Kidney capillary endothelial cell (primary cell): ENCODE data around the gene DAB1.
"Not testable (repeated sequence)": the region's sequence is repeated elsewhere in the genome, so short reads cannot be mapped to it uniquely, and the experiment has no call there.

Experiments
- DNase-seq: peaks from one replicate; pipeline ENCODE4 v3.0.0-alpha.2; 2018; ENCODE audit warnings: low spot score

The DAB1 gene

DNA sequence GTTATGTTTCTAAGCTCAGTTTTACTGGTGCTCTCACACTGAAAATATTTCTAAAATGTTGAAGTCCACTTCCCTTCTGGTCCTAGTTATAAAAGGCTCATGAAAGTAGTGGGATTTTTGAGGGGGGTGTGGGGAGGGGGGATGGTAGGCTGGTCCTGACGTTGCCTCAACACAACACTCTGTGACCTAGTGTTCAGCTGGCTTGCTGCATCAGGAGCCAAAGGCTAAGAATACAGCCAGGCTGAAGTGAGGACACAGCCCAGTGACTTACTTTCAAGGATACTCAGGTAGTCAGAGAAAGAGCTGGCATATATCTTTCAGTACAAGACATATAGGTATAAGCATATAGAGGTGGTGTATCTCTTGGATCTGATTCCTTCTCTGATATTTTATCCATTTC, 306.1 kb downstream of the DAB1 start:
- no peak for DNase-seq

DNA sequence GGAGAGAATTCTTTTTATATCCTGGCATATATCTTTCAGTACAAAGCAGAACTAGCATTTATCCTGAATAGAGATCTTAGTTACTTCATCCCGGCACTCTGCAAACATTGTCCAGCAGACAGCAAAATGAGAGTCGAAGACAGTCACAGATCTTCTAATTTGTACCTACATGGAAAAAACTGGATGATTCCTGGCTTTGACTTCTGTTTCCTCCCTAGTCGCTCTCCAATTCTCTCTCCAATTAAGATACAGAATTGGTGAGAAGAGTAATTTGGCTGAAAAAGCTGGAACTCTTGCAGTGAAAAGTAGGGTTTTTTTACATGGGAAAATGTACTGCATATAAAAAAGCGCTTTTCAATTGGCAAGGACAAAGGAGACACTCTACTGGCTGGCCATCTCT, 307.0 kb downstream of the DAB1 start:
- no peak for DNase-seq

DNA sequence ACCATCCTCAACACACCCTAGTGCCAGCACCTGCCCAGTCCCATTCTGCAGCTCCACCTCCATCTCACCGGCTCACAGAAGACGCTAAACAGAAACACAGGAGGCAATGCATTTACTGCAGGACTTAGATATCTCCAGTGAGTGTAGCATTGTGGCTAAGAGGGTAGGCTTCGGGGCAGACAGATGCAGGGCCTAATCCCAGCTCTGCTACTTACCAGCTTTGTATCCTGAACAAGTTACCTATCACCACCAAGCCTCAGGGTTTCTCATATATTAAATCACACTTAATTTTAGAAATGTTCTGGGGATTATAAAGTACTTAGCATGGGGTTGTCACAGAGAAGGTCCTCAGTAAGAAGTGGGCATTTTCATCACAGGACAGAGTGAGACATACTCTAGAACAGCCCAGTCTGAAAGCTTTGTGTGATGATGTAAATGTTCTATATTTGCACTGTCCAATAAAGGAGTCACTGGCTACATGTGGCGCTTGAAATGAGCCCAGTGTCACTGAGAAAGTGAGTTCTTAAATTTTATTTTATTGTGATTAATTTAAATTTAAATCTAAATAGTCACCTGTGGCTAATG, 308.7 kb downstream of the DAB1 start:
- DNase-seq: no peak

DNA sequence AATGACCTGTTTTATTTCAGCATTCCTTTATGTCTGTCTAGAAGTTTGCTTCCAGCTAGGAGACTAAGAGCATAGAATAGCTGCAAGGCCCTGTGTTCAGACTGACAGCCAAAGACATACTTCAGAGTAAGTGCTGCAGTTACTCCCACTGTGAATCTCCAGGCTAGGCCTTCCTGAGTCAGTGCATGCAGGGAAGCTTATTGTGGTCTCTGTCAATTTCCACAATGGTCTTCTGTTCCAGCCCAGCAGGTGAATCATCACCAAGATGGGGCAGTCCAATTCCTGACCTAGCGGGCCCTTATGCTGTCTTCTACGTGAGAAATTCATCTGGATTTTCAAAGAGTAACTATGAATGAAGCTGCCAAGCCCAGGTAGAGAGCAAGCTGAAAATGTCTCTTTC, 311.7 kb downstream of the DAB1 start:
- DNase-seq: no peak

DNA sequence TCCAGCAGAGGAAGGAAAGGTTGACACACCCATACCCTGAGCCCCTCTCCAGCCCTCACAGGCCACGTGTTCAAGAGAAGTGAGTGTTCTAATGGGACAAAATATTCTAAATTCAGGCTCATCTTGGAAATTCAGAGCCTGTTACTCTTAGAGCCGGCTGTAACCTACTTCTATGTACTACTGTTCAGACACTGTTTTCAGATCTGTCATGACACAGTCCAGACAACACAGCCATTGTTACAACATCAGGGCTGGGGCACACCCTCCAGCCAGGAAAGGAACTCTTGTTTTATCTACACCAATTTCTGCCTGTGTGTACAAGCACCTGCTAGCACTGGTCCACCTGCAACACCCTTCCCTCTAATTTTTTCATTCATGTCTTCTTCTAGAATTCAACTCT, 312.7 kb downstream of the DAB1 start:
- no peak for DNase-seq

DNA sequence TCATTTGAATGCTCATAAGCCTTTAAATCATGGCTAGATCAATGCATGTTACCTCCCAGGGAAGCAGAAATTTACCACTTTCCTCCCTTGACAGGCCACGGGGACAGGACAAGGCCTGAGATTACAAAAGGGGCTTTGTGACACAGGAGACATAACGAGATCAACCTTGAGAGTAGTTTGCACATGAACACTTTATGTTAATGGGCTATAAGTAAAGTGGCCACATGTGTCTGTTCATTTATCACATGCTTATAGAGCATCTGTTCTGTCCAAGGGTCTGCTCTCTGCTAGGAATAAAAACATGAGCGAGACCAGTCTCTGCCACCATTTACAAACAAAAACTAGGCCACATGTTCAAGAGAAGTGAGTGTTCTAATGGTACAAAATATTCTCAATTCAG, 314.0 kb downstream of the DAB1 start:
- DNase-seq: no peak

DNA sequence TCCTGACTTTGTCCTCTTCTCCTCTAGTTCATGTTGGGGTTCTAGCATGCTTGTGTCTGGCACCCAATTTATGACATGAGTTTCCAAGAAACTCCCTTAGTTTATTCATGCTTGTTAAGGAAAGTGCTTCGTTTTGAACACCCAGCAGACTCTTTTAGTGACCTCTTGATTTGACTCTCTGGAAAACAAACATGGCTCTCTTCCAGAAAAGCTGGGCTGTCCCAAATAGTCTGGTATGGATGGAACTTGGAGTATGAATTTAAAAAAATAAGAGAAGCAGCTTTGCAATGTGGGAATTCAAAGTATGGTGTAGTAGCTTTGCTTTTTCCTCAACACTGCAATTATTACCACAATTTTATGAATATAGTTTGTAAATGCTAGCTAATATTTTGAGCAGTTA, 314.6 kb downstream of the DAB1 start:
- DNase-seq: no peak

DNA sequence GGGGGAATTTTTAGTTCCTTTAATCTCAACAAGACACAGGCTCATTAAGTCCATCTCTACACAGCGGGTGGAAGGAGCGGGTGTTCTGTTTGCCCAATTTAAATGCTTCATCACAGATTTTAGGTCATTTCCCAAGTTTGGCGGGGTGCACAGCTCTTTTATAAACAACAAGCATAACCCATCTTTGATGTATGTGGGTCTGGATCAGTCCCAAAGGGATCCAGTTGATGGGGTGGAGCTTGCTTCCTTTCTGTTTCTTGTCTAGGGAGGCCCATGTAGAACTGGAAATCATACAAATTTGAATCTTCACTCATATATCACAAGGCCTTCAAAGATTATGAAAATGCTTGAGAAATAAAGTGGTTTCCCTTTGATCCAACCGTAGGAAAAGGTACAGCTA, 317.6 kb downstream of the DAB1 start:
- DNase-seq: no peak

DNA sequence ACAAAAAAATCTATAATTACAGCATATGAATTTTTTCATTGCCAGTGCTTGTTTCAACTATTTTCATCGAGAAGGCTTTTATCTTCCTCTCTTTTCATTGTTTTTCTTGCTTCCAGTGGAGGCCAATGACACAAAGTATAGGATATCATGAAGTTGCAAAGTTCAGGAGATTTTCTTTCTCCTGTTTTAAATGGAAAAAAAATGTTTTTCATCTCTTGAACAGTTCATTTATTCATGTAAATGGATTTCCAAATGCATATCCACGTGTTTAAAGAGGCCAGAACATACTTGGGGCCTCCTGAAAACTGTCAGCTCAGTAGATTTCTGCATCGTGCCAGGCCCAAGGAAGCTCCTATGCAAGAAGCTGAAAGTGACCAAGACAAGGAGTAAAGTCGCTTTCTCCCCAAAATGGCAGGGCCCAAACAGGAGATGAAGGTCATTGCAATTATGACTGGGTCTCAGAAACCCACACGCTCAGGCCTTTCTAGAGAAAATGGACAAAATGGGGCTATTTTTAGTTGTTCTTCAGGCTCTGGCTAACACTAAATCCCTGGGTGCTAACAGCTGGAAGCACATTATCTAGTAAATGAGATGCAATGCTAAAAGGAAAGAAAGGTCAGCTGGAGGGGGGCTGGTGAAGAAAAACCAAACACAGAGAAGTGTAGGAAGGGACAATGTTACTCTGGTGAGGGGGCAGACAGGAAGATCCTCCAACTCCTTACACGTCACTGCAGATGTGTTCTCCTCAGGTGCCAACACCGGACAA, 321.1 kb downstream of the DAB1 start:
- no peak for DNase-seq

DNA sequence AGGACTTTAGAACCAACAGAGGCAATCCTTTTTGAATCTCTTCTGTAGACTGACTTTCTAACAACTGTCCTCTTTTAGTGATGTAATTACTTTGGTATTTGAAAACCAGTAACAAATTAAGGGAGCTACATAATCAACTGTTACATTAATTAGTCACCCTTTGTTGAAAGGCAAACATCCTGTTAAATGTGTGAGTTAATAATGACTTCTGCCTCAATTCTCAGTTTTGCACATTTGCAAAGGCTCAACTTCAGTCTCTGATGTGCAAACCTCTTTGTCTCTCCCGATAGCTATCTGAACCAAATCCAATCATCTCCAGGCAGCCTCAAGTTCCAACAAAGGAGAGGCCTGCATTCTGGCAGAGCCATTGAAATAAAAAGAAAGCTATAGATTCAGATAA, 322.7 kb downstream of the DAB1 start:
- peak; percentile 5 for DNase-seq

DNA sequence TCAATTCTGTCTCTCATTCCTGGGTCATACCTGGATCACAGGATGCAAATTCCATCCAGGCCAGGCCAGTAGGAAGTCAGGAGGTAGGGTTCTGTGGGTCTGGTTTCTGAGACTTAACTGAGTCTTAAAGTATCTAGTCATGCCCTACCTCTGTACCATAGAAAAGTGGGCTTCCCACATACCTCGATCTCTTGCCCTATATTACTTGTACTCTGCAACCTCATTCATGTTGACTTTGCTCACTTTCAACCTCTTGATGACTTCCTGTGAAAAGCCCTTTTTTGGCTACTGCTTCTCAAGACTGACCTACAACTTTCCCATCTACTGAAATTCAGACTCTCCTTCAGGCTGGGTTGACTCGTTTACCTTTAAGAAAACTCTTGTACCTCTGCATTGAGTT, 329.1 kb downstream of the DAB1 start:
- DNase-seq: no peak

DNA sequence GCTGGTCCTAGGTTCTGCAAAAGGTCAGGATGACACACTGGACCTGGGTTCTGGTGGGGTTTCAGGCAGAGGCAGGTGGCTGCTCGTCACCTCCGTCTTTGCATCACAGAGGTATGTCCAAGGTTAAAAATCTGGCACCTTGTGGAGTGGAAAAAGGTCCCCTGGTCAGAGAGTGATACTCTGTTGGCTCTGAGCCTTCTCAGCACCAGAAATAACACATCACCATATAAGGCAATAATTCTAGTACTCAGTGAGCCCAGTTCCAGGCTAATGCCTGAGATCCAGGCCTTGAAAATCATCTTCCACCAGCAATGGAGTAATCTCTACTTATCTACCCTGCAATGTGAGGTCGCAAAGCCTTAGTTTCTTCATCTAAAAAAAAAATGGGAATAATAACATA, 330.7 kb downstream of the DAB1 start:
- DNase-seq: no peak

DNA sequence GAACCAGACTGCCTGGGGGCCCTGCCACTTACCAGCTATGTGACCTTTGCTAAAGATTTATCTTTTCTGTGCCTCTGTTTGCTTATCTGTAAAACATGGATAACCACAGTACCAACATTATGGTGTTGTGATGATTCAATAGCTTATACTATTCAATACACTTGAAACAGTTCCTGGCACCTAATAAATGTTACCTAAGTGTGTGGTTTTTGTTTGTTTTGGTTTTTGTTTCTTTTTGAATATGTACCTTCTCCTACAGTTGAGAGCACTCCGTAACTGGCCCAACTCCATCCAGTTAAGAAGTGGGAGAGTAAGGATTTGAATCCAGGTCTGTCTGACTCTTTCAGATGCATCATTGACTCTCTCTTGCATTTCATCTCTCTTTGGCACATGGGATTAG, 332.2 kb downstream of the DAB1 start:
- no peak for DNase-seq

DNA sequence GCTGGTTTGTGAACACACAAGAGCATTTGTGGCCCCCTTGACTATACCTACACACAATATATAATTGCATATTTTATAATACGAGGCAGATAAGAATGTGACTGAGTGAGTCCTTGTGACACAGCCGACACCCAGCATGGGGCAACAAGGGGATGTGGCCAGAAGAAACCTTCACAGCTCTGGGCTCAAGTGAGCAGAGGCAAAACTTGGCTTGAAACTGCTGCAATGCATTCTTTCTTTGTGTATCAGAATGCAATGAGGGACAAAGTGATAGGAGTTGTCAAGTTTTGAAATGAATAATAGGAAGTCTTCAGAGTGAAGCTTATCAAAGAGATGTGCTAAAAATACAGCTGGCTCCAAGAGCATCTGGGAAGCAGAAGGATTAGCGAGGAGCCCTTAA, 334.0 kb downstream of the DAB1 start:
- no peak for DNase-seq

DNA sequence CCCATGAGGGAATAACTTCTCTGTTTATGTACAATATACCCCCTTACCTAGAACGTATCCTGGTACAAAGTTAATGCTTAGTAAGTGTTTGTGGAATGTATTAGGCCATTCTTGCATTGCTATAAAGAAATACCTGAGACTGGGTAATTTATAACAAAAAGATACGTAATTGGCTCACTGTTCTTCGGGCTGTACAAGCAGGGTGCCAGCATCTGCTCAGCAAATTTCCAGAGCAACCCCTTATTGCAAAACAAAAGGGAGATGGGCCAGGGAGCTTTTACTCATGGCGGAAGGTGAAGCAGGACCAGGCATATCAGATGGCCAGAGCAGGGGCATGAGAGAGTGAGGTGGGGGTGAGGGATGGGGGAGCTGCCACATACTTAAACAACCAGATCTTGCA, 334.6 kb downstream of the DAB1 start:
- DNase-seq: no peak

DNA sequence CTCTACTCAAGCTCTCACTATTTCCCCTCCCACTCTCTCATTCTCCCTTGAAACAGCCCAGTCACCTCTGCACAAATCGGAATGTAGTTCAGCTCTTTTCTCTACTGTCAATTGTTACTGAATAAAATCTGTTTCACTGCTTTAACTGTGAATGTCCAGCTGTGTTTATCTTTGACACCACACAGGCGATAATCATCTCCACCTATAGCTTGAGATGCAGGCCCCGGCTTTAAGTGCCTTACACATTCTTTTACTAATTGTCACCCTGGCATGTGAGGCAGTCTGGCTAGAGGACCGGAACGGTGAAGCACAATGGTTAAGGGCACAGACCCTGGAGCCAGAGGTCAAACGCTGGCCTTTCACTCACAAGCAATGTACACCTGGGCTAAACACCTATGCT, 335.2 kb downstream of the DAB1 start:
- no peak for DNase-seq

DNA sequence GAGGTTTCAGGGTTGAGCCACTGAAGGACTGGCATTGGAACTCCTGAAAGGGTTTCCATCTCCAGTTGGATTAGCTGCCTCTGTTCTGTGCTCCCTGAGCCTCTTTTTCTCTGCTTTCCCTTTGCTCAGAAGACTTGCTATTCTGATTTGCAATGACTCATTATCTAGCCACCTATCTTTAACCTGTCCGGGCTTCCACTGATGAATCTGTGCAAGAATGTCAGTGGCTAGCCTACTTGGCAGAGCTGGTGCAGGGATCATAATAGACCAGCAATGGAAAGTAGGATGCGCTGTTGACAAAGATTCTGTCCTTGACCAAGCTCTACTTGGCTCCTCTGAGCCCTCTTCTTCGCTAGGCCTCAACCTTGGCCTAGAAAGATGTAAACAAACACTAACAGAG, 336.2 kb downstream of the DAB1 start:
- DNase-seq: not testable (repeated sequence)

DNA sequence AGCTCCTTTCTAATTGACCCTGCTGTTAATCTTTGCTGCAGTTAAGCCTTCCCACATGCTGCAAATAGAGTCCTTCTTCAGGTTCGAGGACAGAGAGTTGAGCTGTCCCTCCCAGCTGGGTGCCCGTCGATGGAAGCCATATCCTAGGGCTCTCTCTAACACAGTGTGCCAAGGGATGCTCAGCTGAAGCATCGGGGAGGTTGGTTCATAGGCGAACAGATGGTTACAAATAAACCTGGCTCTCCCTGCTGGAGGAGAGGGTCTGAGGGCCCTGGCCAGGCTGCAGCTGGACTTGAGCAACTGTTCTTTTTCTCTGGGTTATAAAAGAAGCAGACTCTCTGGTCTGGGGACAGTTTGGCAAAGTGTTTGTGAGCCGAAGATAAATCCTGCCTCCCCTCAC, 337.7 kb downstream of the DAB1 start:
- no peak for DNase-seq

DNA sequence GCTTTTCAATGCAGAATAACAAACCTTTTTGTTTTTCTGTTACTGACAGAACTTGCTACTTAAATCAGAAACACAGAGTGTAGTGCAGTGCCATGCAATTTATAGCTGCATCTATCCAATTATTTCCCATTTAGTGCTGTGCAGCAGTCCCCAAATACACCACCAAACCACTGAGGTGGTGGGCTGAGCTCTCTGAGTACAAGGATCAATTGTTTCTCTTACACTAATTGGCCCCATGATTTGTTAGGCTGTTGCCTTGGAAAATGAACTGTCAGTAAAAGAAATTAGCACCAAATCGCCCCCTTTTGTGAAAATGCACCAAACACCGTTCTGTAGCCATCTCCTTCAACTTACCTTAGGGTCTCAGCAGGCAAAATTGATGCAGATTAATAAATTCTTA, 339.2 kb downstream of the DAB1 start:
- DNase-seq: no peak

DNA sequence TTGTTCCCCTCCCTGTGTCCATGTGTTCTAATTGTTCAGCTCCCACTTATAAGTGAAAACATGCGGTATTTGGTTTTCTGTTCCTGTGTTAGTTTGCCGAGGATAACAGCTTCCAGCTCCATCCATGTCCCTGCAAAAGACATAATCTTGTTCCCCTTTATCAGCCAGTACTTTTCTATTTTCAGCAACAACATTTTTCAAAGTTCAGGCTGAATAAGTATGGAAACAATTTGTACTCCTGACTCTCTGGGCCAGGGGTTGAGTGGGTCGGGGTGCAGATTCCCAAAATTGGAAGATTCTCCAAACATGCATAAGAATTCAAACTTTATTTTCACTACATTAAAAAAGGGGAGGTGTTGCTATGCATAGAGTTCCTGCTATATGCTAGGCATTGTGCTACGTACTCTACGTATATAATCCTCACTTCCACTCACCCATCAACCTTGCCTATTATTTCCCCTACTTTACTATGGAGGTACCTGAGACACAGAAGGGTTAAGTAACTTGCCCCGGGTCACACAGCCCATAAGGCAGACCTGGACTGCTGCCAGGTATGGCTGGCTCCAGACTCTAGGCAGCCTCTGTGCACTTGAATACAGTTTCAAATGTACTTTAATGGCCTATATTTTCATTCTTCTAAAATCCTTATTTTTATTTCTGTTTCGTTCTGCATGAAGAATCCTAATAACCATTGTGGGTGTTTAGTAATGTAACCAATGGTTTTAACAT, 341.0 kb downstream of the DAB1 start:
- DNase-seq: no peak

DNA sequence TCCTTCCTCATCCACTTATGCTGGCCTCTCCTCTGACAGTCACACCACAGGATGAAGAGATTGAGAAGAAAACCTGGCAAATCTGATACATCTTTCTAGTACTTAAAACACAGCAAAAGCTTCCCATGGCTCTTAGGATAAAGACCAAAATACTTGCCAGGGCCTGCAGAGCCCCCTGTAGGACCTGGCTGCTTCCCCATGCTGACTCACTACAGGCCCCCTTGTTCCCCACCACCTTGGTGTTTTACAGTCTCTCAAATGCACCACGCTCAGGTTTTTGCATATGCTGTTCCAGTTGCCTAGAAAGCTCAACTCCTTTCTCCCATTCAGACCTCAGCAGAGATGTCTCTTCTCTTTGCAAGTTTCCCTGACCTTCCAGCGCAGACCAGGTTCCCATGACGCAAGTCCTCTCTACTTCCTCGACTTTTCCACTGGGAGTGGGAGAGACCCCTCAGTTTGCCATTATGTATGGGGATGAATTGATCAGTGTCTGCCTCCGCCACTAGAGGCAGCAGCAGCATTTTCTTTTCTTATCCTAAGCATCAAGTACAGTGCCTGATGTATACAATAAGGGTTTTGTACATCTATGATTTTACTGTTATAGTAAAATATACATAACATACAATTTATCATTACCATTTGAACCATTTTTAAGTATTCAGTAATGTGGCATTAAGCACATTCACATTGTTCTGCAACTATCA, 344.3 kb downstream of the DAB1 start:
- DNase-seq: no peak

DNA sequence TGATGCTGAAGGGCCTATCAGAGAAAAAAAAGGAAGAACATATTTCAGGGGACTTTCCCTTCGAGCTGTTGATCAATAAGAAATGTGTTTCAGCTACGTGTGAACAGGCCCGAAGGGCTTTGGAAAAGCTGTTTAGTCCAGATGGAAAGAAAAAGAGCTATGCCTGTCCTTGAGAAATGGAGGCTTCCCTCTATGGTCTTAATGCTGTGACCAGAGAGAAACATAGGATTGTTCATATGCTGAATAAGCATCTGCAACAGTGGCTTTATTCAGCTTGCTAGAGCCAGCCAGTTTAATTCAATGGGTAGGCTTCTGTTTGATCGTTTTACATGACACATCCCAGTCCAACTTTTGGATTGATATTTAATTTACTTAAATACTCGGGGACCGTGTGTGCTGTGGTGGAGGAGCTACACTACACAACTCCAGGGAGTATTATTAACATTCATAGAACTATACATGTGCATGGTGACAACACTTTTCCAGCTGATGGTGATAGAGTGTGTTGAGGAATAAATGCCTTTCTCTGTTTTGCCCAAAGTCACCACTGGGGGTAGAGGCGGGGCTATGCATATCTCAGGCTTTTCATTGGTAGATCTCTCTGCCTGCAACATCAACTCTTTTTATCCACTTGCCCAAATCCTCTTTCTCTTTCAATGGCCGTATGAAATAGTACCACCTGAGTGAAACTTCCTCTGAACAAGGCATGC, 351.3 kb downstream of the DAB1 start:
- no peak for DNase-seq
